A673 (cell line): Measurements from ENCODE around the gene TSPYL1.

ENCODE experiments used
- CTCF ChIP-seq: fragments of 300-800, 200-600 bp; sonication (generic); conservative IDR thresholded peaks from 2 replicates; pipeline ENCODE4 v1.5.1; 2017; ENCODE audit warnings: low read depth, mild to moderate bottlenecking, antibody characterized with exemption, low read length, moderate library complexity, mixed read lengths
- EZH2 ChIP-seq: fragments of 200-600 bp; sonication (generic); IDR thresholded peaks from 2 replicates; pipeline ENCODE4 v1.6.1; 2017; ENCODE audit warnings: borderline replicate concordance, low read depth, mild to moderate bottlenecking, mixed read lengths, antibody characterized with exemption, low read length; ENCODE audit not compliant: poor library complexity, severe bottlenecking

- TF ChIP-seq CTCF (no peak), EZH2 (no peak)
Observed at GRCh38 chr6:116246089-116246488, 33.6 kb downstream of the TSPYL1 start.
